K562 (cell line): ENCODE measurements around the gene AMMECR1. TPM values are rescaled to one million over a fixed set of nuclear protein-coding genes. Genes with fewer than 3 reads are reported as not detected.

ENCODE experiments used
- ATAC-seq: fragments of 200-7000 bp; cut with Tn5 transposase; 3 replicates; pipeline ENCODE4 v1.9.1; 2020; ENCODE audit warnings: moderate library complexity
- BruUV-seq: library from RNA; stranded (reverse); fragments of 400-500 nt; replicated peaks from 2 replicates; lab custom pipeline; 2021; lab: Mats Ljungman, UMichigan
- CTCF ChIA-PET: fragments of 300-600 bp; formaldehyde crosslinking; extraction: SDS; loops from one replicate; lab custom pipeline; 2021; ENCODE audit warnings: low intra/inter-chr PET ratio; lab: Yijun Ruan, JAX
- POLR2A ChIA-PET: fragments of 300-600, 350-650 bp; sonication (Branson Sonifier 250); formaldehyde crosslinking; extraction: SDS; loops from one replicate; lab custom pipeline; 2021; ENCODE audit warnings: antibody characterized with exemption, inconsistent platforms; lab: Yijun Ruan, JAX
- DNase-seq, 4 experiments: peaks; one replicate each; pipeline versions ENCODE4 v3.0.0 to v3.0.0-alpha.2; 2011 to 2018; ENCODE audit warnings: low spot score in 3 of 4, mixed read lengths in 3 of 4; ENCODE audit errors: extremely low read depth in 1 of 4
- FAIRE-seq: peaks from 2 replicates; lab custom pipeline; 2011; peaks lifted over from hg19 to GRCh38; lab: Jason Lieb, UNC
- H2AFZ ChIP-seq: 2 replicates; pipeline ENCODE4 v1.6.0; 2011; ENCODE audit warnings: low read depth, low read length, control low read depth, inconsistent platforms
- H3K27ac ChIP-seq: fragments of 200-600 bp; 3 replicates; pipeline ENCODE4 v1.8.0; 2011; ENCODE audit warnings: low read depth, mild to moderate bottlenecking, control low read depth, inconsistent platforms, low read length, moderate library complexity, mixed read lengths; ENCODE audit errors: extremely low read depth
- H3K27me3 ChIP-seq, 2 experiments: fragments of 300-600 bp in 1 of 2; 2 replicates in 1 of 2; 3 replicates in 1 of 2; pipeline versions ENCODE4 v1.6.0 to v1.8.0; 2011; ENCODE audit warnings: inconsistent platforms in 2 of 2, low read length in 2 of 2, mild to moderate bottlenecking in 1 of 2, mixed read lengths in 1 of 2, moderate library complexity in 1 of 2; ENCODE audit not compliant: control insufficient read depth in 2 of 2, insufficient read depth in 2 of 2
- H3K36me3 ChIP-seq: fragments of 300-600 bp; 3 replicates; pipeline ENCODE4 v1.8.0; 2011; ENCODE audit warnings: mild to moderate bottlenecking, low read length, inconsistent platforms; ENCODE audit not compliant: control insufficient read depth, insufficient read depth
- H3K4me1 ChIP-seq, 2 experiments: fragments of 200-600 bp in 1 of 2; replicated peaks in 1 of 2; 2 replicates in 1 of 2; 3 replicates in 1 of 2; pipeline versions ENCODE4 v1.5.1 to v1.8.0; 2011; ENCODE audit warnings: inconsistent platforms in 2 of 2, low read length in 2 of 2, mild to moderate bottlenecking in 1 of 2, mixed read lengths in 1 of 2, moderate library complexity in 1 of 2; ENCODE audit not compliant: control insufficient read depth in 2 of 2, insufficient read depth in 2 of 2
- H3K4me2 ChIP-seq: 2 replicates; pipeline ENCODE4 v1.6.1; 2011; ENCODE audit warnings: low read length, control low read depth, inconsistent platforms, mixed read lengths; ENCODE audit not compliant: insufficient read depth
- H3K4me3 ChIP-seq: fragments of 200-600 bp; sonication (generic), shearing (Covaris generic); 2 replicates; pipeline ENCODE4 v1.5.1; 2016; ENCODE audit warnings: control low read depth, inconsistent platforms
- H3K79me2 ChIP-seq: fragments of 200-600 bp; 3 replicates; pipeline ENCODE4 v1.8.0; 2011; ENCODE audit warnings: low read length, inconsistent platforms; ENCODE audit not compliant: control insufficient read depth, insufficient read depth
- H3K9ac ChIP-seq, 2 experiments: 2 replicates each; pipeline versions ENCODE4 v1.6.0 to v1.6.1; 2011; ENCODE audit warnings: low read depth in 2 of 2, low read length in 2 of 2, control low read depth in 1 of 2, inconsistent platforms in 1 of 2, mild to moderate bottlenecking in 1 of 2, mixed read lengths in 1 of 2; ENCODE audit not compliant: insufficient read depth in 1 of 2
- H3K9me1 ChIP-seq: one replicate; pipeline ENCODE4 v1.6.0; 2011; ENCODE audit warnings: inconsistent platforms, mild to moderate bottlenecking, low read length, moderate library complexity; ENCODE audit not compliant: control insufficient read depth, insufficient read depth
- H3K9me3 ChIP-seq: replicated peaks from 2 replicates; pipeline ENCODE4 v1.5.1; 2011; ENCODE audit warnings: low read depth, low read length, inconsistent platforms; ENCODE audit not compliant: control insufficient read depth, insufficient read depth
- H4K20me1 ChIP-seq: replicated peaks from 2 replicates; pipeline ENCODE4 v1.6.1; 2011; ENCODE audit warnings: low read length, inconsistent platforms, mixed read lengths; ENCODE audit not compliant: control insufficient read depth, insufficient read depth
- CHD1 ChIP-seq: fragments of 200-600 bp; sonication (generic); IDR thresholded peaks from one replicate; pipeline ENCODE4 v1.6.1; 2012; ENCODE audit warnings: mild to moderate bottlenecking, moderate library complexity, low read length, inconsistent platforms
- CREBBP ChIP-seq: IDR thresholded peaks from one replicate; pipeline ENCODE4 v1.6.1; 2012; ENCODE audit warnings: low read depth, mild to moderate bottlenecking, control low read depth, inconsistent platforms, low read length
- ESRRB ChIP-seq: fragments of 250-450 bp; sonication (Bioruptor Pico); IDR thresholded peaks from 2 replicates; pipeline ENCODE4 v1.5.0; 2020; ENCODE audit warnings: mild to moderate bottlenecking, moderate library complexity, borderline replicate concordance
- FIP1L1 ChIP-seq: fragments of 200-400 bp; formaldehyde crosslinking; IDR thresholded peaks from 2 replicates; pipeline ENCODE4 v1.6.1; 2018; ENCODE audit warnings: mild to moderate bottlenecking, low read depth, low read length; ENCODE audit not compliant: poor library complexity, severe bottlenecking
- HMG20A ChIP-seq: fragments of 450-650 bp; formaldehyde crosslinking; conservative IDR thresholded peaks from 2 replicates; pipeline ENCODE4 v1.4.0; 2020; ENCODE audit warnings: mild to moderate bottlenecking, mixed read lengths
- JUNB ChIP-seq: fragments of 450-650 bp; formaldehyde crosslinking; conservative IDR thresholded peaks from 2 replicates; pipeline ENCODE4 v1.4.0; 2020; ENCODE audit warnings: mild to moderate bottlenecking
- PCBP1 ChIP-seq: fragments of 200-400 bp; formaldehyde crosslinking; IDR thresholded peaks from 2 replicates; pipeline ENCODE4 v1.6.1; 2018; ENCODE audit warnings: mild to moderate bottlenecking, low read depth, low read length; ENCODE audit not compliant: poor library complexity, severe bottlenecking
- SETDB1 ChIP-seq: IDR thresholded peaks from one replicate; pipeline ENCODE4 v1.6.1; 2012; ENCODE audit warnings: low read length, control low read depth, inconsistent platforms
- SLC30A9 ChIP-seq: fragments of 250-450 bp; sonication (Bioruptor Pico); IDR thresholded peaks from 2 replicates; pipeline ENCODE4 v1.8.0; 2022; ENCODE audit warnings: mild to moderate bottlenecking, moderate library complexity
- TBP ChIP-seq: optimal IDR thresholded peaks from 2 replicates; pipeline ENCODE3; 2011; ENCODE audit warnings: low read depth, low read length, improper control_type of control experiment
- ZNF143 ChIP-seq: sonication (generic); formaldehyde crosslinking; IDR thresholded peaks from 2 replicates; pipeline ENCODE4 v1.9.0; 2022; ENCODE audit warnings: mild to moderate bottlenecking, missing genetic modification reagents
- WGBS: fragments of 100-300 bp; shearing (Covaris generic); methylation state at CpG from one replicate; pipeline ENCODE4 v1.1.6; 2016; ENCODE audit warnings: low coverage, mixed read lengths; ENCODE audit not compliant: insufficient coverage; ENCODE audit errors: missing lambda C conversion rate; 5-methylcytosine and 5-hydroxymethylcytosine counted together
- in situ Hi-C: fragments of 300-500 bp; cut with MboI; formaldehyde crosslinking; loops from 4 replicates; pipeline ENCODE4 v1.15.0; 2018; ENCODE audit warnings: inconsistent platforms, mixed read lengths
- intact Hi-C: fragments of 100-400 bp; cut with micrococcal nuclease; formaldehyde crosslinking; loops from 2 replicates; pipeline ENCODE4 v1.14.2; 2022
- polyA plus RNA-seq, 8 experiments: library from polyadenylated mRNA; depleted of rRNA in 4 of 8; stranded (reverse) in 5 of 8; unstranded in 3 of 8; fragments of >200 nt; fragmentation: Nextera tagmentation in 2 of 8; fragmentation: Illumina TruSeq in 1 of 8; extraction: Ambion mirVana in 2 of 8; extraction: Trizol in 1 of 8; gene quantifications; 2 replicates each; pipeline versions ENCODE4 v1.2.1 to v1.2.3, GENCODE V29; 2011 to 2014; ENCODE audit warnings: inconsistent platforms in 1 of 8, missing spikeins in 1 of 8
- total RNA-seq, 7 experiments: library from RNA; depleted of rRNA in 6 of 7; stranded (reverse); fragments of >200 nt in 6 of 7; fragmentation: Illumina TruSeq in 2 of 7; extraction: Trizol in 2 of 7; gene quantifications; 2 replicates each; pipeline versions ENCODE4 v1.2.1 to v1.2.3, GENCODE V29; 2011 to 2021; ENCODE audit warnings: low replicate concordance in 1 of 7
- TF ChIP-seq, protein P1 (sequence below): fragments of 450-650 bp; IDR thresholded peaks from 2 replicates; pipeline ENCODE4 v1.6.1; 2014; ENCODE audit warnings: low read depth, mild to moderate bottlenecking, moderate library complexity, borderline replicate concordance
- TF ChIP-seq, protein P2 (sequence below): conservative IDR thresholded peaks from 2 replicates; pipeline ENCODE4 v1.6.1; 2011; ENCODE audit warnings: low read depth, mild to moderate bottlenecking, low read length; ENCODE audit not compliant: control insufficient read depth
- TF ChIP-seq, protein P3 (sequence below): fragments of 200-800 bp; sonication (Bioruptor generic); IDR thresholded peaks from 2 replicates; pipeline ENCODE4 v1.6.1; 2016; ENCODE audit warnings: missing genetic modification characterization, missing compliant biosample characterization

The AMMECR1 gene
- total and polyA plus RNA-seq, 9 of the 15 experiments (the other 6 are each of a cell fraction or from before 2014, with no cell fraction given) = 13.9 to 36.7 (median 23.6) TPM

DNA sequence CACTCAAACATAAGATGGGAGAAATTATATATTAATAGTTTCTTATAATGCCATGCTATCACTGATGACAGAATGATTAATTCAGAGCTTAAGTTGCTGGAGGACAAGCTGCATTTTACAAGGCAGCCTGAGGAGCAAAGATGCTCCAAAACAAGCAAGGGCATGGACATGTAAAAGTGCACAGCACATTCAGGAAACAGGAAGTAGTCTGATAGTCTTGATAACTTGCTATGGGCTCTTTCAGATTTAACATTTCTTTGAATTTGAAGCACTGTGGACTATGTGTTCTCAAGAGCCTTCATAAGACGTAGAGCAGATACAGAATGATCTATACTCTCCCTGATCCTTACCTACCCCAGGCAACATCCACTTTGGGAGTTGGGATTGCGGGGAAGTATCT lies 50.0 kb downstream of the AMMECR1 start:
- ChIA-PET CTCF (no interaction called here), POLR2A (no interaction called here)
- H3K4me2 ChIP-seq = no peak overlapping the region
- BruUV-seq = no TSS peak
- no peak overlapping the region for H3K4me3 ChIP-seq
- 79% methylated on average over 2 of the region's 2 CpGs for WGBS
- TF ChIP-seq, protein P1, sequence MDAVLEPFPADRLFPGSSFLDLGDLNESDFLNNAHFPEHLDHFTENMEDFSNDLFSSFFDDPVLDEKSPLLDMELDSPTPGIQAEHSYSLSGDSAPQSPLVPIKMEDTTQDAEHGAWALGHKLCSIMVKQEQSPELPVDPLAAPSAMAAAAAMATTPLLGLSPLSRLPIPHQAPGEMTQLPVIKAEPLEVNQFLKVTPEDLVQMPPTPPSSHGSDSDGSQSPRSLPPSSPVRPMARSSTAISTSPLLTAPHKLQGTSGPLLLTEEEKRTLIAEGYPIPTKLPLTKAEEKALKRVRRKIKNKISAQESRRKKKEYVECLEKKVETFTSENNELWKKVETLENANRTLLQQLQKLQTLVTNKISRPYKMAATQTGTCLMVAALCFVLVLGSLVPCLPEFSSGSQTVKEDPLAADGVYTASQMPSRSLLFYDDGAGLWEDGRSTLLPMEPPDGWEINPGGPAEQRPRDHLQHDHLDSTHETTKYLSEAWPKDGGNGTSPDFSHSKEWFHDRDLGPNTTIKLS = no peak
- TF ChIP-seq ESRRB = no peak
- no peak for TF ChIP-seq SLC30A9
- TF ChIP-seq, protein P2, sequence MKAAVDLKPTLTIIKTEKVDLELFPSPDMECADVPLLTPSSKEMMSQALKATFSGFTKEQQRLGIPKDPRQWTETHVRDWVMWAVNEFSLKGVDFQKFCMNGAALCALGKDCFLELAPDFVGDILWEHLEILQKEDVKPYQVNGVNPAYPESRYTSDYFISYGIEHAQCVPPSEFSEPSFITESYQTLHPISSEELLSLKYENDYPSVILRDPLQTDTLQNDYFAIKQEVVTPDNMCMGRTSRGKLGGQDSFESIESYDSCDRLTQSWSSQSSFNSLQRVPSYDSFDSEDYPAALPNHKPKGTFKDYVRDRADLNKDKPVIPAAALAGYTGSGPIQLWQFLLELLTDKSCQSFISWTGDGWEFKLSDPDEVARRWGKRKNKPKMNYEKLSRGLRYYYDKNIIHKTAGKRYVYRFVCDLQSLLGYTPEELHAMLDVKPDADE = no peak
- TF ChIP-seq, protein P3, sequence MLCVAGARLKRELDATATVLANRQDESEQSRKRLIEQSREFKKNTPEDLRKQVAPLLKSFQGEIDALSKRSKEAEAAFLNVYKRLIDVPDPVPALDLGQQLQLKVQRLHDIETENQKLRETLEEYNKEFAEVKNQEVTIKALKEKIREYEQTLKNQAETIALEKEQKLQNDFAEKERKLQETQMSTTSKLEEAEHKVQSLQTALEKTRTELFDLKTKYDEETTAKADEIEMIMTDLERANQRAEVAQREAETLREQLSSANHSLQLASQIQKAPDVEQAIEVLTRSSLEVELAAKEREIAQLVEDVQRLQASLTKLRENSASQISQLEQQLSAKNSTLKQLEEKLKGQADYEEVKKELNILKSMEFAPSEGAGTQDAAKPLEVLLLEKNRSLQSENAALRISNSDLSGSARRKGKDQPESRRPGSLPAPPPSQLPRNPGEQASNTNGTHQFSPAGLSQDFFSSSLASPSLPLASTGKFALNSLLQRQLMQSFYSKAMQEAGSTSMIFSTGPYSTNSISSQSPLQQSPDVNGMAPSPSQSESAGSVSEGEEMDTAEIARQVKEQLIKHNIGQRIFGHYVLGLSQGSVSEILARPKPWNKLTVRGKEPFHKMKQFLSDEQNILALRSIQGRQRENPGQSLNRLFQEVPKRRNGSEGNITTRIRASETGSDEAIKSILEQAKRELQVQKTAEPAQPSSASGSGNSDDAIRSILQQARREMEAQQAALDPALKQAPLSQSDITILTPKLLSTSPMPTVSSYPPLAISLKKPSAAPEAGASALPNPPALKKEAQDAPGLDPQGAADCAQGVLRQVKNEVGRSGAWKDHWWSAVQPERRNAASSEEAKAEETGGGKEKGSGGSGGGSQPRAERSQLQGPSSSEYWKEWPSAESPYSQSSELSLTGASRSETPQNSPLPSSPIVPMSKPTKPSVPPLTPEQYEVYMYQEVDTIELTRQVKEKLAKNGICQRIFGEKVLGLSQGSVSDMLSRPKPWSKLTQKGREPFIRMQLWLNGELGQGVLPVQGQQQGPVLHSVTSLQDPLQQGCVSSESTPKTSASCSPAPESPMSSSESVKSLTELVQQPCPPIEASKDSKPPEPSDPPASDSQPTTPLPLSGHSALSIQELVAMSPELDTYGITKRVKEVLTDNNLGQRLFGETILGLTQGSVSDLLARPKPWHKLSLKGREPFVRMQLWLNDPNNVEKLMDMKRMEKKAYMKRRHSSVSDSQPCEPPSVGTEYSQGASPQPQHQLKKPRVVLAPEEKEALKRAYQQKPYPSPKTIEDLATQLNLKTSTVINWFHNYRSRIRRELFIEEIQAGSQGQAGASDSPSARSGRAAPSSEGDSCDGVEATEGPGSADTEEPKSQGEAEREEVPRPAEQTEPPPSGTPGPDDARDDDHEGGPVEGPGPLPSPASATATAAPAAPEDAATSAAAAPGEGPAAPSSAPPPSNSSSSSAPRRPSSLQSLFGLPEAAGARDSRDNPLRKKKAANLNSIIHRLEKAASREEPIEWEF (CRISPR knock-in tag) = no peak
- no peak for TF ChIP-seq TBP
- TF ChIP-seq CREBBP = no peak
- no peak for TF ChIP-seq CHD1
- no peak for TF ChIP-seq PCBP1
- TF ChIP-seq FIP1L1 = no peak
- no peak for TF ChIP-seq JUNB (CRISPR knock-in tag)
- TF ChIP-seq ZNF143 (CRISPR knock-in tag) = no peak
- no peak for TF ChIP-seq SETDB1
- TF ChIP-seq HMG20A = no peak
- FAIRE-seq (no peak), ATAC-seq (peak; percentile 18; the same call in 1 of the 3 replicates), DNase-seq (no peak)
- intact Hi-C loops = no loop called here
- peaks cover 0 to 9% of the 10 kb centered on the region in 2 experiments; a peak in 2 of 5 replicates for H3K4me1 ChIP-seq
- no peaks in the 10 kb centered on the region for H3K9me1 ChIP-seq
- no peak overlapping the region for H3K27ac ChIP-seq
- H3K79me2 ChIP-seq = peaks cover 71% of the 10 kb centered on the region
- H3K9me3 ChIP-seq = no peaks in the 10 kb centered on the region
- no peaks in the 10 kb centered on the region for H3K27me3 ChIP-seq
- H2AFZ ChIP-seq = no peak overlapping the region
- no peaks in the 10 kb centered on the region for H4K20me1 ChIP-seq
- in situ Hi-C loops = no loop called here
- peaks cover 4% of the 10 kb centered on the region; the same call in 2 of the 3 replicates for H3K36me3 ChIP-seq
- no peak overlapping the region for H3K9ac ChIP-seq
